K562 (cell line): ENCODE data around the gene DMWD. TPM values are rescaled to one million over a fixed set of nuclear protein-coding genes. Genes with fewer than 3 reads are reported as not detected.

Experiments used
- AFF1 ChIP-seq, 2 experiments: fragments of 450-650 bp; IDR thresholded peaks; 2 replicates each; pipeline ENCODE4 v1.6.1; 2018; ENCODE audit warnings: mild to moderate bottlenecking in 2 of 2, low read depth in 1 of 2; ENCODE audit not compliant: partially characterized antibody in 2 of 2
- ATF2 ChIP-seq: sonication (generic); formaldehyde crosslinking; IDR thresholded peaks from 2 replicates; pipeline ENCODE4 v1.8.1; 2022; ENCODE audit warnings: missing genetic modification reagents
- ATF7 ChIP-seq: fragments of 450-650 bp; IDR thresholded peaks from 2 replicates; pipeline ENCODE4 v1.7.1; 2014; ENCODE audit warnings: mild to moderate bottlenecking, moderate library complexity
- BRF1 ChIP-seq: IDR thresholded peaks from 3 replicates; pipeline ENCODE4 v1.6.1; 2011; ENCODE audit warnings: borderline replicate concordance, mild to moderate bottlenecking; ENCODE audit not compliant: insufficient read length; ENCODE audit errors: extremely low read depth
- CCAR2 ChIP-seq: fragments of 200-400 bp; formaldehyde crosslinking; IDR thresholded peaks from 2 replicates; pipeline ENCODE4 v1.6.1; 2017; ENCODE audit warnings: mild to moderate bottlenecking, low read depth, low read length
- E2F1 ChIP-seq: sonication (generic); formaldehyde crosslinking; IDR thresholded peaks from 2 replicates; pipeline ENCODE4 v1.8.1; 2023; ENCODE audit warnings: mild to moderate bottlenecking, missing genetic modification reagents, moderate library complexity
- GATAD2B ChIP-seq: fragments of 450-650 bp; IDR thresholded peaks from 2 replicates; pipeline ENCODE4 v1.6.1; 2017; ENCODE audit warnings: mild to moderate bottlenecking, borderline replicate concordance
- SREBF1 ChIP-seq: fragments of 150-350 bp; IDR thresholded peaks from 2 replicates; pipeline ENCODE4 v1.6.1; 2014; ENCODE audit warnings: antibody characterized with exemption, low read depth, low read length, borderline replicate concordance
- STAT5B ChIP-seq: fragments of 250-450 bp; sonication (Bioruptor Pico); IDR thresholded peaks from 2 replicates; pipeline ENCODE4 v1.8.0; 2021; ENCODE audit warnings: mild to moderate bottlenecking, inconsistent platforms
- ZNF609 ChIP-seq: sonication (generic); formaldehyde crosslinking; IDR thresholded peaks from 2 replicates; pipeline ENCODE4 v1.8.1; 2023; ENCODE audit warnings: missing genetic modification reagents, mild to moderate bottlenecking, borderline replicate concordance
- ZNF639 ChIP-seq, 2 experiments: fragments of 200-800 bp in 1 of 2; sonication (Bioruptor generic) in 1 of 2; sonication (generic) in 1 of 2; formaldehyde crosslinking in 1 of 2; IDR thresholded peaks in 1 of 2; conservative IDR thresholded peaks in 1 of 2; 2 replicates each; pipeline versions ENCODE4 v1.5.0 to v1.6.1; 2016 to 2020; ENCODE audit warnings: missing compliant biosample characterization in 1 of 2, missing genetic modification characterization in 1 of 2, missing genetic modification reagents in 1 of 2
- polyA plus RNA-seq, 8 experiments: library from polyadenylated mRNA; depleted of rRNA in 4 of 8; stranded (reverse) in 5 of 8; unstranded in 3 of 8; fragments of >200 nt; fragmentation: Nextera tagmentation in 2 of 8; fragmentation: Illumina TruSeq in 1 of 8; extraction: Ambion mirVana in 2 of 8; extraction: Trizol in 1 of 8; gene quantifications; 2 replicates each; pipeline versions ENCODE4 v1.2.1 to v1.2.3, GENCODE V29; 2011 to 2014; ENCODE audit warnings: inconsistent platforms in 1 of 8, missing spikeins in 1 of 8
- total RNA-seq, 7 experiments: library from RNA; depleted of rRNA in 6 of 7; stranded (reverse); fragments of >200 nt in 6 of 7; fragmentation: Illumina TruSeq in 2 of 7; extraction: Trizol in 2 of 7; gene quantifications; 2 replicates each; pipeline versions ENCODE4 v1.2.1 to v1.2.3, GENCODE V29; 2011 to 2021; ENCODE audit warnings: low replicate concordance in 1 of 7

The DMWD gene
- total and polyA plus RNA-seq, 9 of the 15 experiments (the other 6 are each of a cell fraction or from before 2014, with no cell fraction given) = 4.7 to 54.6 (median 19.0) TPM

- TF ChIP-seq ZNF609 (peak; percentile 31; the same call in 1 of the 2 replicates), CCAR2 (no peak), STAT5B (no peak), ATF7 (peak; percentile 26; the same call in 1 of the 2 replicates), SREBF1 (no peak), BRF1 (no peak), E2F1 (CRISPR knock-in tag) (peak; percentile 86; the same call in 1 of the 2 replicates), AFF1 (IDR thresholded peaks at IDR 0.05; ENCODE audit: low read depth in 1 of 2, partially characterized antibody in 2 of 2) (peak in 1 of 2 experiments; percentile 56), ZNF639 (CRISPR knock-in tag; conservative IDR thresholded peaks at IDR 0.05 in 1 of 2, IDR thresholded peaks at IDR 0.05 in 1 of 2) (no peak), ATF2 (CRISPR knock-in tag) (no peak), GATAD2B (no peak)
Measured at GRCh38 chr19:45779231-45780145, 13.2 kb downstream of the DMWD start (continued).
